Stimulated activated CD8-positive, alpha-beta memory T cell treated with anti-CD3 and anti-CD28 coated beads, Interleukin-15, amount 100 ng/mL, for 24 hours (primary cell): ENCODE data around the gene ZNF544.
"Not testable (repeated sequence)": the region's sequence is repeated elsewhere in the genome, so short reads cannot be mapped to it uniquely, and the experiment has no call there.

Experiments used
- DNase-seq: peaks from one replicate; pipeline ENCODE4 v3.0.0-alpha.2; 2020; ENCODE audit warnings: low read depth

ZNF544 gene

GRCh38 chr19:58305065-58305931, 76.6 kb downstream of the ZNF544 start, which contains the start of gene ERVK3-1:
TSS of gene ERVK3-1 (plus strand) at chr19:58305377. CDS start at chr19:58312169, 6,792 bp downstream.
- DNase-seq, result peak; percentile 76

- DNase-seq, result no peak
Measured at GRCh38 chr19:58305932-58306323, 77.2 kb downstream of the ZNF544 start.

GRCh38 chr19:58307736-58308135, 79.0 kb downstream of the ZNF544 start:
- no peak for DNase-seq

GRCh38 chr19:58310685-58311084, 82.0 kb downstream of the ZNF544 start:
- not testable (repeated sequence) for DNase-seq

GRCh38 chr19:58311345-58311865, 82.7 kb downstream of the ZNF544 start:
- DNase-seq, result no peak
